GM10248 (cell line): Measurements from ENCODE around the gene JAKMIP1.
A peak's percentile ranks its signal among the peaks of the same experiment; 100 is the strongest.
"Not testable (repeated sequence)": the region's sequence is repeated elsewhere in the genome, so short reads cannot be mapped to it uniquely, and the experiment has no call there.

Source experiments
- CTCF ChIA-PET: fragments of 300-600 bp; sonication (Branson Sonifier 250); formaldehyde crosslinking; extraction: SDS; loops from one replicate; lab custom pipeline; 2021; ENCODE audit warnings: antibody characterized with exemption; lab: Yijun Ruan, JAX
- POLR2A ChIA-PET: fragments of 350-650 bp; sonication (Branson Sonifier 250); formaldehyde crosslinking; extraction: SDS; loops from one replicate; lab custom pipeline; 2020; ENCODE audit warnings: antibody characterized with exemption; lab: Yijun Ruan, JAX
- DNase-seq: peaks from one replicate; pipeline ENCODE4 v3.0.0; 2012; ENCODE audit errors: extremely low spot score
- CTCF ChIP-seq: IDR thresholded peaks from 2 replicates; pipeline ENCODE4 v1.5.1; 2012; ENCODE audit warnings: mild to moderate bottlenecking, low read depth; ENCODE audit errors: extremely low read depth, missing control alignments, control extremely low read depth

JAKMIP1 gene

GRCh38 chr4:5999356-5999755 lies 201.0 kb downstream of the JAKMIP1 start:
- ChIA-PET POLR2A (no interaction called here), CTCF (interaction anchor here (0.7 to 5.7 kb wide), 18 partner anchors 10 to 547 kb away, joined by 3 to 94 read pairs (median 14); partner anchors contain the start of genes C4orf50 and JAKMIP1)
- DNase-seq: no peak
- no peak for TF ChIP-seq CTCF

- DNase-seq: peak; percentile 77
- CTCF ChIA-PET: interaction anchor here (0.6 to 5.7 kb wide), 50 partner anchors 8 to 548 kb away, joined by 3 to 94 read pairs (median 4); partner anchors contain the start of gene C4orf50
- POLR2A ChIA-PET: interaction anchor here (0.6 kb wide), 1 partner anchor 96 kb away, joined by 5 read pairs; no protein-coding TSS in a partner anchor
- TF ChIP-seq CTCF: peak; percentile 85
Measured at GRCh38 chr4:5998333-5998936, 201.9 kb downstream of the JAKMIP1 start.

GRCh38 chr4:5996641-5997040 lies 203.7 kb downstream of the JAKMIP1 start:
- POLR2A ChIA-PET: no interaction called here
- no peak for DNase-seq
- TF ChIP-seq CTCF: no peak
- CTCF ChIA-PET: interaction anchor here (2.0 to 5.7 kb wide), 9 partner anchors 10 to 335 kb away, joined by 5 to 94 read pairs (median 40); partner anchors contain the start of gene C4orf50

GRCh38 chr4:5995901-5996623 lies 204.3 kb downstream of the JAKMIP1 start:
- CTCF ChIA-PET: interaction anchor here (1.0 to 5.7 kb wide), 7 partner anchors 9 to 336 kb away, joined by 3 to 94 read pairs (median 5); no protein-coding TSS in a partner anchor
- DNase-seq: no peak
- no peak for TF ChIP-seq CTCF
- POLR2A ChIA-PET: no interaction called here

- ChIA-PET POLR2A (no interaction called here), CTCF (interaction anchor here (1.2 kb wide), 1 partner anchor 337 kb away, joined by 3 read pairs; no protein-coding TSS in a partner anchor)
- no peak for DNase-seq
- no peak for TF ChIP-seq CTCF
Measured at GRCh38 chr4:5993876-5994811, 206.2 kb downstream of the JAKMIP1 start.

- DNase-seq, POLR2A ChIA-PET: not testable (repeated sequence)
- CTCF ChIA-PET: interaction anchor here (1.2 kb wide), 1 partner anchor 338 kb away, joined by 3 read pairs; no protein-coding TSS in a partner anchor
Measured at GRCh38 chr4:5993346-5993745, 207.0 kb downstream of the JAKMIP1 start.
